Measurements from ENCODE around the gene DLGAP1. TPM values are rescaled to one million over a fixed set of nuclear protein-coding genes. Genes with fewer than 3 reads are reported as not detected.

DLGAP1 gene
- total RNA-seq, 1 experiment from 2014 or later = 17.3 TPM

DNA sequence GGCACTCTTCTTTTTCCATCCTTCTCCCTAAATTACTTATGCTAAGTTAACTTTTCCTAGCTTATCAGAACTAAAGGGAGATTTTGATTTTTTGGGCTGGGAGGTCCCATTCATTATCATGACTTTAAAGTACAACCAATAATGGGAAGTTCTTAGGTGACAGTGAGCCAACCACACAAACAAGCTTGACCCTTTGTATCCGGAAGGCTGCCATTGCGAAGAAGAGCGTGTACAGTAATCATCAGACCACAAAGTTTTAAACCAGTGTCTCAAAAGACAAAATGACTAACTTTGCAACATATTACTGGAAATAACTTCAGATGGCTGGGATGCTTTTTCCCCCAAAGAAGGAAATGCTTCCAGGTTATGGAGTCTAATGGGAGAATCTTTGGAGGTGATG, 707.0 kb downstream of the DLGAP1 start:
- in situ Hi-C loops (cut with HindIII; ENCODE audit: low sequenced_read_pairs) = no loop called here
- no peak for DNase-seq (ENCODE audit: low spot score)

- in situ Hi-C loops (cut with HindIII; ENCODE audit: low sequenced_read_pairs) = no loop called here
- DNase-seq (ENCODE audit: low spot score) = no peak
These were observed 707.7 kb downstream of the DLGAP1 start for GRCh38 chr18:3747176-3747973.

DNA sequence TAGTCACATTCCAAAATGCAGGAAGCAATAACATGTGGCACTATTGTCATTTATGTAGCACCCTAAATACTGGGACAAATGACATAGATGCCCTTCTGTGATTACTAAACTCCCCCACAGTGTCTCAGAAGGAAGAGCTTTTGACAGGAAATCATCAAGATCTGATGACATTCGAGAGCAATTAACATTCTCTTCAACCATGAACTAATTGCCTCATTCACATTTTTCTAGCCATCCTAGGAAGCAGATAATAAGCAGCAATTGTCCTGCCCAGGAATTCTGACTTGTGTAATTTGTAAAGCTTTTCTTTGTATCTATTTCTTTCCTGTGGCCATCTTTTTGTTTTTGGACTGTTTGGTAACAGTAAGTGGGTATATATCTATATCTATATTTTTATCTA, 712.6 kb downstream of the DLGAP1 start:
- DNase-seq (ENCODE audit: low spot score) = no peak
- in situ Hi-C loops (cut with HindIII; ENCODE audit: low sequenced_read_pairs) = no loop called here

DNA sequence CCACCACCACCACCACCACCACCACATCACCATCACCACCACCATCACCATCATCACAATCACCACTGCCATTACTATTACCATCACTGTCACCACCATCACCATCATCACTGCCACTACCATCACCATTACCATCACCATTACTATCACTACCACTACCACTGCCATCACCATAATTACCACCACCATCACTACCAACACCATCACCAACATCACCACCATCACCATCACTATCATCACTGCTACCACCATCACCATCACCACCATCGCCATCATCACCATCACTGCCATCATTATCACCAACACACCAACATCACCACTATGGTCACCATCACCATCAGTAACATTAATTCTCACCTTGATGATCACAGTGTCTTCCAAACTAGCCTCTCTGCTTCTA, 713.8 kb downstream of the DLGAP1 start:
- in situ Hi-C loops (cut with HindIII; ENCODE audit: low sequenced_read_pairs) = no loop called here
- no peak for DNase-seq (ENCODE audit: low spot score)

- no peak for DNase-seq (ENCODE audit: low spot score)
- in situ Hi-C loops (cut with HindIII; ENCODE audit: low sequenced_read_pairs) = no loop called here
These were observed 726.2 kb downstream of the DLGAP1 start for GRCh38 chr18:3728704-3729437.

DNA sequence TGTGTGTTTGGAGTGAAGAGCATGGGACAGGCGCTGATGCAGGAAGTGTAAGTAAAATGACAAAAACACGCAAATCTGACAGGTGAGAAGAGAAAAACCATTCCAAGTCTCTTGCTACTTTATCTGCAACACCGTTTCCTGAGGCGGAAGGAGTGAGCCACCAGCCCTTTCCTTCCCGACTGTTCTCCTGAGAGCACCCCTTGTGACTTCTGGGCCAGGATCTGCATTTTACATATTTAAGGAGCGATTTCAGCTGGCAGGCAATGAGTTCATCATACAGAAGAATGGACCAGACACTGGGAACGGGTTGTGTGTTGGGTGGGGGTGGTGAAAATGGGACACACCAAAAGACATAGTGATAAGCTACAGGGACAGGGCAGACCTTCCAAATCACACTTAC, 727.8 kb downstream of the DLGAP1 start:
- in situ Hi-C loops (cut with HindIII; ENCODE audit: low sequenced_read_pairs) = no loop called here

GRCh38 chr18:3726238-3726951, 728.7 kb downstream of the DLGAP1 start:
- no peak for DNase-seq (ENCODE audit: low spot score)
- in situ Hi-C loops (cut with HindIII; ENCODE audit: low sequenced_read_pairs) = no loop called here

More for the DNA sequence above, 727.8 kb downstream of the DLGAP1 start:
- no peak for DNase-seq (ENCODE audit: low spot score)

DNA sequence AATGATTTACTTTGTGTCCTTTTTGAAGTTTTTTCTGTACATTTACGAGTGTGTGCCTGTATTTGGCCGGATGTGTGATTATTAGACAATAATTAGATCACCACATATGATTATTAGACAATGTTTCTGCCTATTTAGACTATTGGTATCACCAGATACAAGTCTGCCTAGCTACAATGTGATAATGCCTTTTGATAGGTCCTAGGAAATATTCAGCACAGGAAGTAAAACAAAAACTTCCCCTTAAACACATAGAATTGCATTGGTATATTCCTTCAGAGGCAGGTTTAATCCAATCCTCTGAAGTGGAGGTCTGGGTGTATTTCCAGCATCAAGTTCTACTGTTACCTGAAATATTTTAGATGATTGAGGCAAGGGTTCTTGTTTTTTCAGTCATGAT, 730.0 kb downstream of the DLGAP1 start:
- DNase-seq (ENCODE audit: low spot score) = no peak
- in situ Hi-C loops (cut with HindIII; ENCODE audit: low sequenced_read_pairs) = no loop called here

GRCh38 chr18:3723554-3723953, 731.6 kb downstream of the DLGAP1 start:
- no peak for DNase-seq (ENCODE audit: low spot score)
- in situ Hi-C loops (cut with HindIII; ENCODE audit: low sequenced_read_pairs) = loop anchor here (25.0 kb wide), 1 partner anchor 264 kb away; no protein-coding TSS in a partner anchor

DNA sequence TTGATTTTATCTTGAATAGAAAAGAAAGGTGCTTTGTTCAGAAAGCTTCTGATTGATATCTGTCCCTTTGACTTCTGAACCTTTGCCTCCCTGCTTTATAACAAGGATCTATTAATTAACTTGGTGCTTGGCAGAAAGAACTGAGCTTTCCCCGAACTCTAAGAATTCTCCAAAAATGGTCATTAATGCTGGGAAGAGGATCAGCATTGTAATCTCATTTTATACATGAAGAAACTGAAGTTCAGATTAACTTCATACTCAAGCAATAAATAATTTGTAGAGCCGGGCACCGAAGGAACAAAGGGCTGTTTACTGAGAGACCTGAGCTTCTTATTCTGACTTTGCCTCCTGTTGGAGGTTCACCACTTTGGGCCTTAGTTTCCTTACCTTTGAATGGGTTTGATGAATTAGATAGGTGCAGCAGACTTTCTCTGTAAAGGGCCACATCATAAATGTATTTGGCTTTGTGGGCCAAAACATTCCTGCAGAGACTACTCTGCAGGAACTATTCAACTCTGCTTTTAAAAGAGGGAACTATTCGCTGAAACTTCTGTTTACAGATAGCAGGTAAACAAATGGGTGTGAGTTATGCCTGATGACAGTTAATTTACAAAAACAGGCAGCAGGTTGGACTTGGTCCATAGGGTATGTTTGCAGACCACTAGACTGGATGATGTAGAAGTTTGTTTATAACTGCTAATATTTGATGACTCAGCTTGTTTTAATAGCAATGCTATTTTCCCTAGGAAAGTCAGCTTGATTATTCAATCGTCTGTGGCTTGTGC, 732.3 kb downstream of the DLGAP1 start:
- no peak for DNase-seq (ENCODE audit: low spot score)
- in situ Hi-C loops (cut with HindIII; ENCODE audit: low sequenced_read_pairs) = loop anchor here (25.0 kb wide), 1 partner anchor 264 kb away; no protein-coding TSS in a partner anchor

DNA sequence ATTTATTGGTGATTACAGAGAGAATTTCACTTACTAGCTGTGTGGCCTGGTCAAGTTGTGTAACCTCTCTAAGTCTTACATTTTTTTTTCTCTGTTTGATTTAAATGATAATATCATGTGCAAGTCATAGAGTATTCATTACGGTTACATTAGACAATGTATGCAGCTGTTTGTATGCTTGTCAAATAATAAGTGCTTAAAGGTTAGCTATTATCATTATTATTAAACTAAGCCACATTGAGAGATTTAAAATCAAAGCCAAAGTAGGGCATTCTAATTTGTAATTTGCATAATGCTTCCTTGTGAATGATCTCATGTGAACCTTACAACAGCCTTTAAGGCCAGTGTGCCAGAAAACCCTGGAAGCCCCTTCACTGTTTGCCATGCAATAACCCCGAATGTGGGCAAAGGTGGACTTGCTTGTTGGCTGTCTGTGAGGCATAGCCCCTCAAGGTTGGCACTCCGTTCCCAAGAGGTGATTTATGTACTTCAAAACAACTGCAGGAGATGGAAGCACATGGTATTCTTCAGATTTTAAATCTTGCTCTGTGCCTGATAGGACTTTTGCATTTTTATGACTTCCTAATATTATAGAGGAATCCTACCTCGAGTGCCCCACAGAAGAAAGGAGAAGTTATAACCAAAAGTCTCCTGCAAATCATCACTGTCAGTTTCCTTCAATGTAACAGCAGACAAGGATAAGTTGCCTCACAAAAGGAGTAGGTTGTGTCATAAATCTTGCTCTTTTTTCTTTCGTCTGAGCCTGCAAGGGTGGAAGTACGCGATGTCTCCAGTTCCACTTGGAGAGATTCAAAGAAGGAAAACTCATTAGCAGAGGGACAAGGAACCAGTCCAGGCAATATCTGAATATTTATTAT, 733.1 kb downstream of the DLGAP1 start:
- in situ Hi-C loops (cut with HindIII; ENCODE audit: low sequenced_read_pairs) = loop anchor here (25.0 kb wide), 1 partner anchor 265 kb away; no protein-coding TSS in a partner anchor
- peak; percentile 61 for DNase-seq (ENCODE audit: low spot score)

- in situ Hi-C loops (cut with HindIII; ENCODE audit: low sequenced_read_pairs) = loop anchor here (25.0 kb wide), 1 partner anchor 266 kb away; no protein-coding TSS in a partner anchor
- DNase-seq (ENCODE audit: low spot score) = peak; percentile 81
These were observed 734.1 kb downstream of the DLGAP1 start for GRCh38 chr18:3720818-3721545.

- in situ Hi-C loops (cut with HindIII; ENCODE audit: low sequenced_read_pairs) = loop anchor here (25.0 kb wide), 1 partner anchor 267 kb away; no protein-coding TSS in a partner anchor
- DNase-seq (ENCODE audit: low spot score) = no peak
These were observed 734.9 kb downstream of the DLGAP1 start for GRCh38 chr18:3720159-3720558.

- peak; percentile 60 for DNase-seq (ENCODE audit: low spot score)
- in situ Hi-C loops (cut with HindIII; ENCODE audit: low sequenced_read_pairs) = loop anchor here (25.0 kb wide), 1 partner anchor 270 kb away; no protein-coding TSS in a partner anchor
These were observed 737.6 kb downstream of the DLGAP1 start for GRCh38 chr18:3717376-3718025.

DNA sequence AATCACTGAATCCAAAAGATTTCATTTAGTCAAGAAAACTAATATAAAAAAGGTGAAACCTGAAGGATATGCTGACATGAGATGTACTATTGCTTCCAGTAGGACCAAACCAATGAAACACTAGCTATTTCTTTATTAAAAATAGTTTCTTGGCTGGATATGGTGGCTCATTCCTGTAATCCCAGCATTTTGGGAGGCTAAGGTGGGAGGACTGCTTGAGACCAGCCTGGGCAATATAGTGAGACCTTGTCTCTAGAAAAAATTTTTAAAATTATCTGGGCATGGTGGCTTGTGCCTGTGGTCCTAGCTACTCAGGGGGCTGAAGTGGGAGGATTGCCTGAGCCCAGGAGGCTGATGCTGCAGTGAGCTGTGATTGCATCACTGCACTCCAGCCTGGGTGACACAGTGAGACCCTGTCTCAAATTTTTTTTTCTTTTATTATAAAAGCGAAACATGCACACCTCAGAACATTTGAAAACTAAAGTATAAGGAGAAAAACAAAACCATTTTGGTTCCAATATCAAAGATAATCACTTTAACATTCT, 738.9 kb downstream of the DLGAP1 start:
- DNase-seq (ENCODE audit: low spot score) = no peak
- in situ Hi-C loops (cut with HindIII; ENCODE audit: low sequenced_read_pairs) = loop anchor here (25.0 kb wide), 1 partner anchor 271 kb away; no protein-coding TSS in a partner anchor
